ENCODE data around the gene CD74. TPM values are rescaled to one million over a fixed set of nuclear protein-coding genes. Genes with fewer than 3 reads are reported as not detected.

Gene CD74
- total RNA-seq, 1 donor from 2014 or later: 31.1 TPM

DNA sequence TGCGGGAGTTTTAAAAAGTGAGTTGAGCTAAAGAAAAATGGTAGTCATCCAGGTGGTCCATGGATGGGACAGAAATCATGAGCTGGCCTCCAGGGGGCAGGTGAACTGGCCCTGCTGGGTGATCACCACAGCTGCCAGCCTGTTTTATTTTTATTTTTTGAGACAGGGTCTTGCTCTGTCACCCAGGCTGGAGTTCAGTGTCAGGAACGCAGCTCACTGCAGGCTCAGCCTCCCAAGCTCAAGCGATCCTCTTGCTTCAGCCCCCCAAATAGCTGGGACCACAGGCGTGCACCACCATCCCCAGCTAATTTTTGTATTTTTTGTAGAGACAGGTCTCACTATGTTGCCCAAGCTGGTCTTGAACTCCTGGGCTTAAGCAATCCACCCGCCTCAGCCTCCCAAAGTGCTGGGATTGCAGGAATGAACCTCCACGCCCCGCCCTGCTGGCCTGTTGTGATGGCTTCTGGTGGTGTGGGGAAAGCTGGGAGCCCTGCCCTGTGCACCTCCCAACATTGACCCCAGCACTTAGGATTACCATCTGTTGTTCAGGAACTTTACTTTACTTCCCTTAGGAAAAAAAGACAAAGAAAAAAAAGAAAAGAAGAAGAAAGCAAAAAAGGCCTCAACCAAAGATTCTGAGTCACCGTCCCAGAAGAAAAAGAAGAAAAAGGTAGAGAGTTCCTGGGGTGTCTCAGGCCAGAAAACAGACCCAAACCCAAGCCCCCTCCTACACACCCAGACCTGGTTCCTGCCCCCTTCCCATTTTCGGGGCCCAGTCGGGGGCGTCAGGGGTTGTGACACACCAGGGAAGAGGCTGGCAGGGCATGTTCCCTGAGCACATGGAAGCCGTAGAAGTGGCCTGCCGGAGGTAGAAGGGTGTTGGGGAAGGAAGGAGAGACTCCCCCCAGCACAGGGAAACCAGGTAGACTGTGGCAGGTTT, 14.7 kb downstream of the CD74 start:
- no peak for DNase-seq (ENCODE audit: low spot score)

GRCh38 chr5:150397146-150397781, 15.4 kb downstream of the CD74 start:
- no peak for DNase-seq (ENCODE audit: low spot score)

GRCh38 chr5:150396267-150396666, 16.4 kb downstream of the CD74 start:
- no peak for DNase-seq (ENCODE audit: low spot score)

DNA sequence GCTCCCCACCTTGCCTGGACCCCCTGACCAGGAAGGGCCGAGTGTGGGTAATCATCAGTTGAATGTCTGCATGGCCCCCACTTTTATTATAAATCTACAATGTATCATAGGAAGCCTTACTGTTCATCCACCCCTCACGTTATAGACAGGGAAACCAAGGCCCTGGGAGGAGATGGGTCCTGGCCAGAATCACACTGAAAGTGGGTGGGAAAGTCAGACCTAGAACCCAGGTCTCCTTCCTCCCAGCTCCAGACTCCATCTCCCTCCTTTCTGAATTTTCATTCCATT, 17.1 kb downstream of the CD74 start:
- DNase-seq (ENCODE audit: low spot score): no peak

- DNase-seq (ENCODE audit: low spot score): no peak
Observed at GRCh38 chr5:150394912-150395687, 17.6 kb downstream of the CD74 start.

- no peak for DNase-seq (ENCODE audit: low spot score)
Observed at GRCh38 chr5:150394131-150394530, 18.6 kb downstream of the CD74 start.

- no peak for DNase-seq (ENCODE audit: low spot score)
Observed at GRCh38 chr5:150393096-150393645, 19.5 kb downstream of the CD74 start.

DNA sequence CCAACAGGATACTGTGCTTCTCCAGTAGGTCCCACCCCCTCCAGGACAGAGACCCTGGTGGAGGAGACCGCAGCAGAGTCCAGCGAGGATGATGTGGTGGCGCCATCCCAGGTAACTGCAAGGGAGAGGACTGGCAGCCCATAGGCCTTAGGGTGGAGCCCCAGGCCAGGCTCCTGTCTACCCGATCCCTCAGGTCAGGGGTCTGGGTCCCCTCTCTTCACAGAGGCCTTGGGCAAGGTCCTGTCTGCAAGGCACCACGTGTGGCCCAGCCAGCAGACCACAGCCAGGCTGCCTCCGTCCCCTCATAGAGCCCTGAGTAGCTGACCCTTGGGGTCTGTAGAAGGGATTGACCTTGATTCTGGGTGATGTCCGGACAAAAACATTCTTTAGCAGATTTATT, 20.0 kb downstream of the CD74 start:
- DNase-seq (ENCODE audit: low spot score): no peak

GRCh38 chr5:150391986-150392385, 20.7 kb downstream of the CD74 start:
- no peak for DNase-seq (ENCODE audit: low spot score)

DNA sequence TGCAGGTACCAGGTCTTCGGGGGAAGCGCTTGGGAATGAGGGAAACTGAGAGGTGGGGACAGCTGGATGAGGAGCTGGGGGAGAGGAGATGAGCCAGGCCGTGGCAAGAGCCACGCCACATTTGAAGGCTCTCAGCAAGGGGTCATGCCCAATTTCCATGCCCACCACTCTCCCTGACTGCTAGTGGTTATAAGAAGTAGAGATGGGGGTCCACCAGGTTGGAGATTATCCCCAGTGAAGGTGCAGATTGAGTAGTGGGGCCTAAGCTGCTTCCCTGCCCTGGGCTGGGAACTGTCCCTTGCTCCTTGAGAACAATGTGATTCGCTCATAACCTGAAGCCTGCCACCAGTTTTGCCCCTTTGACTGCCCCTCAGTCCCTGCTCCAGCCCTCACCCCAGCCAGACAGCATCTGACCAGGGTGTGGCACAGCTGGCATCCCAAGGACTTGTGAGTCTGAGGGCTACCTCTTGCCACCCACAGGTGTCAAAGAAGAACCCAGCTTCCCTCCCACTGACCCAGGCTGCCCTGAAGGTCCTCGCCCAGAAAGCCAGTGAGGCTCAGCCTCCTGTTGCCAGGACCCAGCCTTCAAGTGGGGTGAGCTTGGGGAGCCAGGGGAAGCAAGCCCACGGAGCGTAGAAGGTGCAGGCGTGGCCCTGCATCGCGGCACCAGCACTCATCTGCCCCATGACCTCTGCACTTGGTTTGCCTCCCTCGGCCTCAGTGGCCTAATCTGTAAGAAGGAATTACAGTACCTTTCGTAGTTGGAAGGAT, 21.5 kb downstream of the CD74 start:
- no peak for DNase-seq (ENCODE audit: low spot score)

GRCh38 chr5:150389531-150390266, 23.0 kb downstream of the CD74 start:
- DNase-seq (ENCODE audit: low spot score): no peak

DNA sequence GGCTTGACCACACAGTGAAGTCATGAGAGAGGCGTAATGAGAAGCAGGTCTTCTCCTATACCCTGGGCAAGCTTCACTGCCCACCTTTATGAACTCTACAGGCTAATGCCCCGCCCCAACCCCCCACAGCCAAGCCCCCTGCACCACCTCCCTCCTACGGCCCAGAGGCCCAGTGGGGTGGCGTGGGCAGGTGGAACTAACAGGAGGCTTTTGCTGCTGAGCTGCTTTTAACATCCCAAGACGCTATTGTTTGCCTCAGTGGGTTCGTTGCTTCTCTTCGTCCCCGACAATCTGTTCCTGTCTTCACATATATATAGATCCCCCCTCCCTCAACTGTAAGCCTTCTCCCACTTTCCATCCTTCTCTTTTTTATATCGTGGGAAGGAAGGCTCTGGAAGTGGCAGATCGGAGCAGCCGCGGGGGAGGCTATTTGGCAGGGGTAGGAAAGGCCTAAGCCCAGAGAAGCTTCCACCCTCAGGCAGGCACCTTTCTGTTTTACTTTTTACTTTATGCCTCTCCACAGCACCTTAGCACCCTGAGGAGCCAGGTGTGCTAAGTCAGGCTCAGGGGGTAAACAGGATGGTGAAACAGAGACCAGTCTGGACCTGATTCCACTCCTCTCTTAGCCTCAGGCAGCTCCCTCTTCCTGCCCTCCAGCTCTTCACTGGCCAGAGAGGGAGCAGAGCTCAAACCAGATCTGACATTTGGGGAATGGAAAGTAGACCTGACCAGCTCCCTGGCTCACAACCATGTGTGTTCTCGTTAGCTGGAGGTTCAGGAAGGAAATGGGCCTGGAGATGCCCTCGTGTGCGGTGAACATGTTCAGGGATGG, 26.5 kb downstream of the CD74 start:
- no peak for DNase-seq (ENCODE audit: low spot score)

- DNase-seq (ENCODE audit: low spot score): no peak
Observed at GRCh38 chr5:150384701-150385100, 28.0 kb downstream of the CD74 start.

GRCh38 chr5:150377964-150378694, 34.6 kb downstream of the CD74 start:
- peak; percentile 78 for DNase-seq (ENCODE audit: low spot score)

DNA sequence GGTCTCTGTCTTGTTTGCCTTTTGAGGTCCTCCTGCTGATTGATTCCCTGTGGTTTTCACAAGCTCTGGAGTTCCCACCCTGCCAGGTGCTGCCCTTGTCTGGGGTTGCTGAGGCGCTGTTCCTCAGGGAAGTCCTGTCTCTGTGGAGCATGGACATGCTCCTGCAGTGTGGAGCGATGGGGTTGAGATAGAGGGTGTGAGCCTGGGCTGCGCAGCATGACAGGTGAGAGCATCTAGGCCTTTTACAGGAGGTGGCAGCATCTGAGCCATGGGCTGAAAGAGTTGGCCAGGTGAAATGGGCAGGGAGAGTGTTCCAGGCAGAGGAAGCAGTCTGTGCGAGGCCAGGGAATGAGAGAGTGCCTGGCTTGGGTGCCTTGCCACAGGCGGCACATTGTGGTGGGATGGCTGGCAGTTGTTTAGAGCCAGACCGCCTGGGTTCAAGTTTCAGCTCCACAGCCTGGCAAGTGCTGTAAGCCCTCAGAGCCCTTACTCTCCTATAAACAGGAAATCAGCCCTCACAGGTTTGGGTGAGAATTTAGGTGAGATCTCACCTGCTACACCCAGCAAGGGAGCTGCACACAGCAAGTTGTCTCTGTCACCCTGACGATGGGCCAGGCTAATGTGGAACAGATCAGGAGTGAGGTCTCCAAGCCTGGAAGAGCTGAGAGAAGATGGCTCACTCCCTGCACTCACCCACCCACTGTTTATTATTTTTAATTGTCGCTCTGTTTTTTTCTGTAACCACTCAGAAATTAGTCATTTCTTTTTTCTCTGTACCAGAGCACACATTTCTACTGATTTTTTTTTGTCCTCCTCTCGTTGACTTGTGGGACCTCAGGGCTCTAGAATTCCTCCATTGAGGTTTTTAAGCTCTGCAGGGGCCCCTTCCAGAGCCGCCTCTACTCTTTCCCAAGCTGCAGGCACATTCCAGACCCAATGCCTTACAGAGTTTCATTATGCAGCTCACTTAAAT, 35.6 kb downstream of the CD74 start:
- peak; percentile 8 for DNase-seq (ENCODE audit: low spot score)

DNA sequence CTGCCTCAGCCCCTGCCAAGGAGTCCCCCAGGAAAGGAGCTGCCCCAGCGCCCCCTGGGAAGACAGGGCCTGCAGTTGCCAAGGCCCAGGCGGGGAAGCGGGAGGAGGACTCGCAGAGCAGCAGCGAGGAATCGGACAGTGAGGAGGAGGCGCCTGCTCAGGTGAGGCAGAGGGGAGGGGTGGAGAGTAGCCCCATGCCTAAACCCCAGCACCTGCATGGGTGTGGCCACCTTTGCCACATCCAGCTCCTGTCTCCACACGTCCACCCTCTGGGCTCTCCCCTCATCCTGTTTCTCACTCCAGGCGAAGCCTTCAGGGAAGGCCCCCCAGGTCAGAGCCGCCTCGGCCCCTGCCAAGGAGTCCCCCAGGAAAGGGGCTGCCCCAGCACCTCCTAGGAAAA, 38.1 kb downstream of the CD74 start:
- no peak for DNase-seq (ENCODE audit: low spot score)

DNA sequence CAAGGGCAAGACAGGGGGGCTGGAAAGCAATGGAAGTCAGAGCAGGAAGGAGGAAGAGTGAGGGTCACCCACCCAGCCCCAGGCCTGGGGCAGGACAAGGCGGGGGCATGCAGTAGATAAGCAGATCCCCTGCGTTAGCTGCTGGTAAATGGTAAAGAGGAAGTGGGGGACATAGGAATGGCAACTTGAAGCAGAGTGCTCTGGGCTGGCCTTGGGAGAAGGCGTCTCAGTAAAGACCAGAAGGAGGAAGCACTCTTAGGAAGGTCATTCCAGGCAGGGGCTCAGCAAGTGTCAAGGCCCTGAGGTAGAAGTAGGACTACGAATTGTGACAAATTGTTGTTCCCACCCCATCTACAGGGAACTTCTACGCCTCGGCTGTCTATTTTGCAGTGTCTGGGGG, 40.1 kb downstream of the CD74 start:
- no peak for DNase-seq (ENCODE audit: low spot score)

- DNase-seq (ENCODE audit: low spot score): no peak
Observed at GRCh38 chr5:150368526-150368925, 44.2 kb downstream of the CD74 start.

Measured in umbilical cord (tissue), 2 donors.